Globus pallidus (tissue), 1 donor: ENCODE results near the gene CASZ1.
A peak's percentile ranks its signal among the peaks of the same experiment; 100 is the strongest.

Experiments used
- DNase-seq: peaks from one replicate; pipeline ENCODE4 v3.0.0-alpha.2; 2015; ENCODE audit warnings: low spot score

The CASZ1 gene

DNA sequence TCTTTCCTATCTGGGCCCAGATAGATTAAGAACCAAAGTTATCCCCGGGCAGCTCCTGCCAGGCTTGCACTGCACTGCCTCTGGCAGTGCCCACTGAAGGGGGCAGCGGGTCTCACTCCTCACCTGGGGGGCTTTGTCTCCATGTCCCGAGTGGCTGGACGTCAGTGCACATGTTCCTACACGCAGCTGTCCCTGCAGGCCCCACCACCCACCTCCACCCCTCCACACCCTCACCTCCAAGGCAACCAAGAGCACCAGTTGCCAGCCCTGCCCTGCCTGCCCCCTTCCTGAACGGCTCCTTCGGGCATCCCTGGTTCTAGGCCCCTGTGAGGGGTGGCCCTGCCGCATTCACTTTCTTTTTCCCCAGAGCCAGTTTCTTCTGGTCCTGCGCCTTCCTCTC is 174.5 kb downstream of the CASZ1 start:
- DNase-seq, result no peak

GRCh38 chr1:10620776-10621175 is 175.7 kb downstream of the CASZ1 start:
- DNase-seq, result peak; percentile 60

DNA sequence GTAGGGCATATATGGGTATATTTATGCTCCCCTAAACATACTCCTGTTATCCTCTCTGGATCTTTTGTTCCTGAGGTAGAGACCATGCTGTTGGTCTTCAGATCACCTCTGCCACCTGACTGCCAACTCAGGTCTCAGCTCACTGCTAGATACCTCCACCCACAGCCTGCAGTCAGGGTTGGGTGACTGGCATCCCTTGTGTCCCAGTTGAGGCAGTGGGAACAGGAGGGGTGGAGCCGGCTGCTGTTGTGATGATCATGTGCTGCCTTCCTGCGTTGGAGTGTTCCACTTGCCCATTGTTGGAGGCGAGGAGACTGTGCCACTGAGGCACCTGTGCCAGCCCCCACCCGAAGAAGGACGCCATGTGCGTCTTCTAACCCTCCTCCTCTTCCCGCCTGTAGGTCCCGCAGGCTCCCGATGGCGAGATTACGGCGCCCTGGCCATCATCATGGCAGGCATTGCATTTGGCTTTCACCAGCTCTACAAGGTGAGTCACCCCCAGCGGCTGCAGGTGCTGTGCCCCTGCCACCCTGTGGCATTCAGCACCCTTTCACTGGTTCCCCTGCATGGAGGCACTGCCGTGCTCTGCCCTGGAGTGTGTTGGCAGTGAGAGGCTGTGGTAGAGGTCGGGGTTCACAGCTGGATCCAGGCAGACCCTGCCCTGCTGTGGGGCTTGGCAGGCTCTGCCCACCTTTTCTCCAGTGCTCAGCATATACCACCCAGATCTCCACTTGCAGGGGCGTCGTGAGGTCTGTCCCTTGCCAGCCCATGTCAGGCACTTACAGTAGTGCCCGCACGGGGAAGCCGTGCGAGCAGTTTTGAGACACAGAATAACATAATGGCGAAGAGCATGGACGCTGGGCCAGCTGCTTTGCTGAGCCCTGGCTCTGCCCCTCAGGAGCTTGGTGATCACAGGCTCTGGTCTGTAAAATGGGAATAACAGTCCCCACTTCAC is 178.2 kb downstream of the CASZ1 start:
- DNase-seq, result no peak

DNA sequence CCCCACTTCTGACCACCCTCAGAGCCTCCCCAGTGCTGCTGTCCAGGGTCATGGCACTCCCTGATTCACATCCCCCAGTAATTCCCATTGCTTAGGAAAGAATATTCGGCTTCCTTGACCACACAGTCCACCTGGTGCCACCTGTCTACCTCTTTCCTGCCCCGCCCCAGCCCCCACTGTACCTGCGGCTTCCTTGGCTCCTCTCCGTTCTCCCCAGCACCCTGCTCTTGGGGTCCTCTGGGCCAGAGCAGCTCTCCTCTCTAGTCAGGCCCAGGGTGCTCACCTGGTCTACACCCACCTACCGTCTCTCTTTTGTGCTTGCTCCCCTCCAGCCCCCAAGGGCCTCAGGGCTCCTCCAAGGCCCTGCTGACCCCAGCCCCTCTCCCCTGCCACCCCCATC is 179.1 kb downstream of the CASZ1 start:
- DNase-seq, result no peak

- DNase-seq, result no peak
Measured at GRCh38 chr1:10616696-10617095, 179.8 kb downstream of the CASZ1 start.

- DNase-seq, result no peak
Measured at GRCh38 chr1:10615932-10616671, 180.3 kb downstream of the CASZ1 start.

DNA sequence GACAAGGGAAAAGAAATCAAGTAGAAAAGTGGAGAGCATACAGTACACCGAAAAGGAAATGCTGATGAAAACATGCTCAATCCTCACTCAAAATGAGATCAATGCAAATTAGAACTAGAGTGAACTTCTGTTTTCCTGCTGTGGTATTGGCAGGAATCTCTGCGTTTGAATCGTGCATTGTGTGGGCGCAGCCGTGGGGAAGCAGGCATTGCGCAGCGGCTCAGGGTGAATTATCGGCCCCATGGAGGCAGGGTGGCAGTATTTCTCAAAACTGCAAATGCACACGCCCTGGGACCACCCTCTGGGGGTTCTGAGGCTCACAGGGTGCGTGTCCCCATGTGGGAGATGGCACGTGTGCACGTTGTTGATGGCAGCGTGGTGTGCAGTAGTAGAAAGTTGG is 181.1 kb downstream of the CASZ1 start:
- DNase-seq, result peak; percentile 48

- DNase-seq, result no peak
Measured at GRCh38 chr1:10614377-10615225, 181.8 kb downstream of the CASZ1 start.

DNA sequence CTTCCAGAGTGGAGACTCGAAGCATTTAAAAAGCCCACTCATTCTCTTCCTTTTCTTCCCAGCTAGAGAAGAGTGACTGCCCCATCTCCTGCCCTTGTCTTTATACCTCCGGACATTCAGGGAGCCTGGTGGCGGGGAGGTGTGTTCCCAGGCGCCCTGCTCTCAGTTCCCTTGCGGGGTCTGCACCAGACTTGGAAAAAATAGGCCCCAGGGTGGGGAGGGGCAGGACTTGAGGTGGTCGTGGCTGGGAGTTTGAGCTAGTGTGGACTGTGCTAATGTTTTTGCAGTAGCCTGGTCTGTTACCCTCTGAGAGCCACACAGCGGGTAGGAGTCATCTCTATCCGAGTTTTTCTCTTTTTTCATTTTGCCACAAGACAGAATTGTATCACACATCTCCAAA is 182.6 kb downstream of the CASZ1 start:
- DNase-seq, result no peak

GRCh38 chr1:10613340-10613739 is 183.1 kb downstream of the CASZ1 start:
- DNase-seq, result no peak

GRCh38 chr1:10612436-10613160 is 183.8 kb downstream of the CASZ1 start:
- no peak for DNase-seq

DNA sequence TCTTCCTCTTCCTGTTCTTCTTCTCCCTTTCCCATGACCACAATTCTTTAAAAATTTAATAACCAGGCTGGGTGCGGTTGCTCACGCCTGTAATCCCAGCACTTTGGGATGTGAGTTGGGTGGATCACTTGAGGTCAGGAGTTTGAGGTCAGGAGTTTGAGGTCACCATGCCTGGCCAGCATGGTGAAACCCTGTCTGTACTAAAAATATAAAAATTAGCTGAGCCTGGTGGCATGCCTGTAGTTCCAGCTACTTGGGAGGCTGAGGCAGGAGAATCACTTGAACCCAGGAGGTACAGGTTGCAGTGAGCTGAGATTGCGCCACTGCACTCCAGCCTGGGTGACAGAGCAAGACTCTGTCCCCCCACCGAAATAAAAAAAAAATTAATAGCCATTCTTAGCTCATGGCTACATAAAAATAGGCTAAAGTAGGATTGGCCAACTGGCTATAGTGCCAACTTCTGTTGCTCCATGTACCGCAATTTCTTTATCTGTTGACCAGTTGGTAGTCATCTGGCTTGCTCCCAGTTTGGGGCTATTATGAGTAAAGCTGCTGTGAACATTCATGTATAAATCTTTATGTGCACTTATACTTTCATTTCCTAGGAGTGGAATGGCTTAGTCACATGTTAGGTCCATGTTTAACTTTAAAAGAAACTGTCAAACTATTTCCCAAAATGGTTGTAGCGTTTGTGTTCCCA is 185.4 kb downstream of the CASZ1 start:
- DNase-seq, result no peak

DNA sequence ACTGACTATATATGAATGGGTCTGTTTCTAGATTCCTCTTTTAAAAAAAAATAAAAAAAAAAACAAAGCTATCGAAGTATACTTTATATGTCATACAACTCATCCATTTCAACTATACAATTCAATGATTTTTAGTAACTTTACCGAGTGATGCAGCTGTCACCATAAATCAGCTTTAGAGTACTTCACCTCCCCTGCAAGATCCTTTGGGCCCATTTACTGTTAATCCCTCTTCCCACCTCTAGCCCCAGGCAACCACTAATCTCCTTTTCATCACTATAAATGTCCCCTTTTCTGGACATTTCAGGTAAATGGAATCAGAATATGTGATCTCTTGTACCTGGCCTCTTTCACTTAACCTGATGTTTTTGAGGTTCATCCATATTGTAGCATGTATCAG is 187.8 kb downstream of the CASZ1 start:
- no peak for DNase-seq

DNA sequence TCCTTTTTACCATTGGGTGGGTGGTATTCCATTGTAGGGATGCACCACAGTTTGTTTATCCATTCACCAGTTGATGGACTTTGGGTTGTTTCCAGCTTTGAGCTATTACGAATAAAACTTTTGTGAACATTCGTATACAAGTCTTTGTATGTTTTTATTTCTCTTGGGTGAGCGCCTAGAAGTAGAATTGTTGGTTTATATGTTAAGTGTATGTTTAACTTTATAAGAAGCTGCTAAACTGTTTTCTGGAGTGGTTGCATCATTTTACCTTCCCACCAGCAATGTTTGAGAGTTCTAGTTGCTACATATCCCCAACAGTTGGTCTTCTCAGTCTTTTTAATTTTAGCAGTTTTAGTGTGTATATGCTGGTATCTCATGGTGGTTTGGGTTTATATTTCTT is 189.2 kb downstream of the CASZ1 start:
- DNase-seq, result no peak

DNA sequence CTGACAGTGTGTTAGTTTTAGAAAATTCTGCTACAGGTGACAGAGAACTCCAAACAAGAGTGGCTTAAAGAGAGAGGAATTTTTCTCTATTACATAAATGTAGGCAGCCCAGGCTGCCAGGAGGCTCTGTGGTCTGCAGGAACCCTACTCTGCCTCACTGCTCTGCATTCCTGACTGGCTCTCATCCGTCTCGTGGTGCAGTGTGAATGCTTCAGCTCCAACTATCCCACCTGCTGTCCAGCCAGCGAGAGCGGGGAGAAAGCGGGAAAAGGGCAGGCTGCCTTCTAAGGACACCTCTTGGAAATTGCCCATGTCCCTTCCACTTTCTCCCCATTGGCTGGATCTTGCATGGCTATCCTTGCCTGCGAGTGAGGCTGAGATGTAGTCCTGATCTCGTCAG is 190.4 kb downstream of the CASZ1 start:
- no peak for DNase-seq

DNA sequence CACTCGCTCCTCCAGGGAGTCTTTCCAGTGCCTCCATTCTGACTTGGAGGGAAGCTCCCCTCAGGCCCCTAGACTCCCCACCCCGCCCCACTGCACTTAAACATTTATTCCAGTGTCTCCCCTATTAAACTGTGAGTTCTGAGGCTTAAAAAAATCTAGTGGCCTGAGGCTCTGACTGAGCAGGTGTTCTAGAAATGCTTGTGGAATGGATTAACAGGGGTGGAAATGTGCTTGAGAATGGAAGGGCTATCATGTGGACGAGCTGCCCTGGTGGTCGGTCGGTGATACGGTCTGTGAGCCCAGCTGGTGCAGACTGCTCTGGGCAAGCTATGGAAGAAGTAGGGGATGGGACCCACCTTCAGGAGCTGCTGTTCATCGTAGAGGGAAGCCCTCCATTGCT is 191.5 kb downstream of the CASZ1 start:
- DNase-seq, result no peak

DNA sequence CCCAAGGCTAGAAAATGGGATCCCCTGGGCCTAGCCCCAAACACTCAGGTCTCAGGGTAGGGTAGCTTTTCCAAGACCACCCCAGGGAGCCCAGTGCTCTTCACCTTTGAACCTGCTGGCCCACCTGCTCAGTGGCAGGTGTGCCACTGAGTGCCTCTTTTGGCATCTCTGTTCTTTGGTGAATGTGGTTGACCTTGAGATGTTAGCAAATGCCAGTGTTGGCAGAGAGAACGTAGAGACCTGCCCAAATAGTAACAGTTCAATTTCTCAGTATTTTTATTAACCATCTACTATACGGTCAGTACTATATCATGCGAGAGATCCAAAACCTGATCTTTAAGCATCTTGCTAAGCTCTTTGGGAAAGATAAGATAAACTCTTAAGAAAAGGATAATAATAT is 193.5 kb downstream of the CASZ1 start:
- no peak for DNase-seq

- DNase-seq, result no peak
Measured at GRCh38 chr1:10601342-10602070, 194.9 kb downstream of the CASZ1 start.

DNA sequence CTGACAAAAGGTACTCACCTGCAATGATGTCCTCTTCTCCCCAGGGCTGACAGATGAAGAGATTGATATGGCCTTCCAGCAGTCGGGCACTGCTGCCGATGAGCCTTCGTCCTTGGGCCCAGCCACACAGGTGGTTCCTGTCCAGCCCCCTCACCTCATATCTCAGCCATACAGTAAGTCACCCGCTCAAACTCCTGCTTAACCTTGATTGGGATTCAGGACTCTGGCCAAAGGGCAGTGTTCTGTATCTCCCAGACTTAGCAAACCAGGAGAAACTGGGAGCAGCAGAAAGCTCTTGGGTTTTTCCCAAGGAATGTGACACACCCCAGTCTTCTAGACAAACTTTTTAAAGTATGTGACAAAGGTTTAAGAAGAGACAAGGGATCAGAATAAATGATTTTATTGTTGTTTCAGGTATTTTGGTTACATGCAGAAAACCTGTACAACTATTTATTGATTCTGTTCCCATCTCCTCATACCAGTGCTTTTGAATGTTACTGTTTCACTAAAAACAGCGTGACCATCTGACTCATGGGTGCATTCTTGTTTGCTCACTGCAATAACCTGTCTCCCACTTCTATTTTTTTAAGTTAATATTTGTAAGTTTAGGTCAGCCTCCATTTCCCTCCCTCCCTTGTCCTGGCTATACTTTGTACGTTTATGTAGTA is 197.1 kb downstream of the CASZ1 start:
- DNase-seq, result no peak

DNA sequence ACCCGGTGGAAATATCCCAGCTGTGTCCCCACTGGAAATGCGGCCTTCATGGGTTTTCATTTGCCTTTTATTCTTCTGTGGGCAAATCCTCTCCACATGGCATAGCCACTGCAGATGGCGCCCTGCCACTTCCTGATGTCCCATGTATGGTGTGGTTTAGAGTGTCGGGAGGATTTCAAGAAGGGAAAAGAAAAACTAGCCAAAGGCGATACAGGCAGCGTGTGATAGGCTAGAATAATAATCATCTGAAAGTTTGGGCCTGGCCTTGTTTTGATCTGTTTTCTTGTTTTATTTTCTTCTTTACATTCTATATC is 198.1 kb downstream of the CASZ1 start:
- DNase-seq, result peak; percentile 67
